Osteocyte (in vitro differentiated cells): Measurements from ENCODE around the gene GPR137C. TPM values are rescaled to one million over a fixed set of nuclear protein-coding genes. Genes with fewer than 3 reads are reported as not detected.

Source experiments
- DNase-seq: peaks from one replicate; pipeline ENCODE4 v3.0.0; 2021; ENCODE audit warnings: mixed read lengths; ENCODE audit not compliant: unreplicated experiment; ENCODE audit errors: extremely low spot score
- H3K27ac Mint-ChIP-seq: one replicate; pipeline ENCODE4 v1.8.0; 2021; ENCODE audit warnings: mild to moderate bottlenecking, mixed read lengths; ENCODE audit not compliant: unreplicated experiment
- H3K27me3 Mint-ChIP-seq: one replicate; pipeline ENCODE4 v1.8.0; 2021; ENCODE audit warnings: mixed read lengths; ENCODE audit not compliant: unreplicated experiment
- H3K36me3 Mint-ChIP-seq: one replicate; pipeline ENCODE4 v1.8.0; 2021; ENCODE audit warnings: mixed read lengths; ENCODE audit not compliant: unreplicated experiment
- H3K4me1 Mint-ChIP-seq: one replicate; pipeline ENCODE4 v1.8.0; 2021; ENCODE audit warnings: mixed read lengths; ENCODE audit not compliant: unreplicated experiment
- H3K4me3 Mint-ChIP-seq: one replicate; pipeline ENCODE4 v1.8.0; 2021; ENCODE audit warnings: mild to moderate bottlenecking, moderate library complexity, mixed read lengths; ENCODE audit not compliant: unreplicated experiment
- H3K9me3 Mint-ChIP-seq: one replicate; pipeline ENCODE4 v1.8.0; 2021; ENCODE audit warnings: mixed read lengths; ENCODE audit not compliant: unreplicated experiment
- total RNA-seq: library from RNA; stranded (reverse); gene quantifications from 2 replicates; pipeline ENCODE4 v1.2.1, GENCODE V29; 2021
- TF ChIP-seq, protein P1 (sequence below): fragments of 200-600 bp; sonication (generic); IDR thresholded peaks from 2 replicates; pipeline ENCODE4 v1.5.0; 2021; ENCODE audit warnings: antibody characterized with exemption, mild to moderate bottlenecking, moderate library complexity

GPR137C gene
- total RNA-seq, 1 donor from 2014 or later = 2.2 TPM

GRCh38 chr14:52656905-52657304 lies 104.3 kb downstream of the GPR137C start:
- TF ChIP-seq, protein P1, sequence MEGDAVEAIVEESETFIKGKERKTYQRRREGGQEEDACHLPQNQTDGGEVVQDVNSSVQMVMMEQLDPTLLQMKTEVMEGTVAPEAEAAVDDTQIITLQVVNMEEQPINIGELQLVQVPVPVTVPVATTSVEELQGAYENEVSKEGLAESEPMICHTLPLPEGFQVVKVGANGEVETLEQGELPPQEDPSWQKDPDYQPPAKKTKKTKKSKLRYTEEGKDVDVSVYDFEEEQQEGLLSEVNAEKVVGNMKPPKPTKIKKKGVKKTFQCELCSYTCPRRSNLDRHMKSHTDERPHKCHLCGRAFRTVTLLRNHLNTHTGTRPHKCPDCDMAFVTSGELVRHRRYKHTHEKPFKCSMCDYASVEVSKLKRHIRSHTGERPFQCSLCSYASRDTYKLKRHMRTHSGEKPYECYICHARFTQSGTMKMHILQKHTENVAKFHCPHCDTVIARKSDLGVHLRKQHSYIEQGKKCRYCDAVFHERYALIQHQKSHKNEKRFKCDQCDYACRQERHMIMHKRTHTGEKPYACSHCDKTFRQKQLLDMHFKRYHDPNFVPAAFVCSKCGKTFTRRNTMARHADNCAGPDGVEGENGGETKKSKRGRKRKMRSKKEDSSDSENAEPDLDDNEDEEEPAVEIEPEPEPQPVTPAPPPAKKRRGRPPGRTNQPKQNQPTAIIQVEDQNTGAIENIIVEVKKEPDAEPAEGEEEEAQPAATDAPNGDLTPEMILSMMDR = no peak
- Mint-ChIP-seq H3K9me3 (no peaks in the 10 kb centered on the region), H3K4me1 (no peaks in the 10 kb centered on the region), H3K36me3 (peaks cover 20% of the 10 kb centered on the region), H3K27ac (no peak overlapping the region), H3K4me3 (no peak overlapping the region), H3K27me3 (no peaks in the 10 kb centered on the region)
- no peak for DNase-seq

DNA sequence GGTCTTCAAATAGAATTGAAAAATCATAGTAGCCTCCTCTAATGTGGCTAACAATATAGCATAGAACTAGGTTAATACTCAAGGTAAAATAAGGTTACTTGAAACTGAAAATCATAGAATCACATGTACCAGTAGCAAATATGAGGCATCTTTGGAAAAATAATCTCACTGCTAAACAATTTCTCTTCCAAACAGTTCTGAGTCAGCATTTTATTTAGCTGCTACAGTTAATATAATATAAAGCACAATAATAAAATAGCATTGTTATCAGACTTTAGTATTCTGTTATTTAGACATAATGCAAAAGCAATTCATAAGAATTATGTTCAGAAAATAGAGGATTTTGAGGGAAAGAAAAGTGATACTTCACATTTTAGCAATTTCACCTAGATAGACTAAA lies 107.7 kb downstream of the GPR137C start:
- TF ChIP-seq, protein P1 = no peak
- peaks cover 19% of the 10 kb centered on the region for H3K36me3 Mint-ChIP-seq
- H3K4me3 Mint-ChIP-seq = no peak overlapping the region
- no peaks in the 10 kb centered on the region for H3K27me3 Mint-ChIP-seq
- H3K9me3 Mint-ChIP-seq = no peaks in the 10 kb centered on the region
- H3K4me1 Mint-ChIP-seq = no peaks in the 10 kb centered on the region
- H3K27ac Mint-ChIP-seq = no peak overlapping the region
- DNase-seq = no peak

DNA sequence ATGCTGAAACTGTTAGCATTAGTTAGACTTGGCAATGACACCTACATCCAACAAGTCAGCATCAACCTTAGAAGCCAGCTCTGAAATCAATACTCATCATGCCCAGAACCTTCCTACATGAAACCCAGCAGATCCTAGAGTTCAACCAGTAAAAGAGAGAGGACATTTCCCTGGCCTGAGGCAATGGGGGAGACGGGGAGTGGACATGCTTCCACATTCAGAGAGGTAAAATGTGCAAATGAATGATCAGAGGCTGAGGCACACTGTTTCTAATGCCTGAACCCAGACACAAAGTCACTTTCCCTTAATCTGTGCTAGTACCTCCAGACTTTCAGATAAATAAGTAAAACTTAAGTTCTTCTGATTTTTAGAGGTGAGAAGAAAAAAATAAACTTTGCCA lies 108.2 kb downstream of the GPR137C start:
- no peak for DNase-seq
- TF ChIP-seq, protein P1 = no peak
- H3K9me3 Mint-ChIP-seq = no peaks in the 10 kb centered on the region
- no peaks in the 10 kb centered on the region for H3K4me1 Mint-ChIP-seq
- no peak overlapping the region for H3K27ac Mint-ChIP-seq
- no peak overlapping the region for H3K4me3 Mint-ChIP-seq
- H3K27me3 Mint-ChIP-seq = no peaks in the 10 kb centered on the region
- H3K36me3 Mint-ChIP-seq = peaks cover 20% of the 10 kb centered on the region

GRCh38 chr14:52661314-52661713 lies 108.7 kb downstream of the GPR137C start:
- TF ChIP-seq, protein P1 = no peak
- Mint-ChIP-seq H3K9me3 (no peaks in the 10 kb centered on the region), H3K4me1 (no peaks in the 10 kb centered on the region), H3K4me3 (no peak overlapping the region), H3K27ac (no peak overlapping the region), H3K27me3 (no peaks in the 10 kb centered on the region), H3K36me3 (peaks cover 18% of the 10 kb centered on the region)
- DNase-seq = no peak

- no peak overlapping the region for H3K27ac Mint-ChIP-seq
- no peaks in the 10 kb centered on the region for H3K9me3 Mint-ChIP-seq
- H3K4me3 Mint-ChIP-seq = no peak overlapping the region
Measured at GRCh38 chr14:52663850-52664249, 111.2 kb downstream of the GPR137C start.

More at GRCh38 chr14:52663850-52664249, 111.2 kb downstream of the GPR137C start:
- TF ChIP-seq, protein P1 = no peak
- Mint-ChIP-seq H3K4me1 (no peaks in the 10 kb centered on the region), H3K27me3 (no peaks in the 10 kb centered on the region), H3K36me3 (peaks cover 17% of the 10 kb centered on the region)
- DNase-seq = no peak
